ENCODE results near the gene PIK3C2G. TPM values are rescaled to one million over a fixed set of nuclear protein-coding genes. Genes with fewer than 3 reads are reported as not detected.

PIK3C2G gene
- total and polyA plus RNA-seq, 2 experiments from 2014 or later: not detected

DNA sequence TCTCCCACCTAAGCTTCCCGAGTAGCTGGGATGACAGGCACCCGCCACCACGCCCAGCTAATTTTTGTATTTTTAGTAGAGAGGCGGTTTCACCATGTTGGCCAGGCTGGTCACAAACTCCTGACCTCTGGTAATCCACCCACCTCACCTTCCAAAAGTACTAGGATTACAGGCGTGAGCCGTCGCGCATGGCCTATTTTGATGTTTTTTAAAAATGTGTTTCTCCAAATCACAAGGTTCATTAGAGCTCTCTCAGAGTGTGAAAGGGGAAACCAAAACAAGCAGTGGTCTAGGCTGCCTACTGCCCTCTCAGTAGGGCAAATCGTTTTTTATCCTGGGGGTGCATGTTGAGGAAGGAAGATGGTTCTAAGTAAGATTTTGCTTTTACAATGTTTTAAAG lies 211.5 kb downstream of the PIK3C2G start:
- DNase-seq: no peak
- H3K9ac ChIP-seq: no peak overlapping the region
- no peak overlapping the region for H2AFZ ChIP-seq
- H3K27ac ChIP-seq: no peak overlapping the region
- H4K20me1 ChIP-seq (ENCODE audit: insufficient read depth): no peaks in the 10 kb centered on the region
- 94% methylated on average over 9 of the region's 9 CpGs for WGBS, 2 experiments (ENCODE audit: low coverage in 1 of 2, low lambda C conversion rate in 2 of 2, missing lambda C conversion rate in 2 of 2)
- no peaks in the 10 kb centered on the region for H3K36me3 ChIP-seq (ENCODE audit: low read depth)
- no peak overlapping the region for H3K4me2 ChIP-seq (ENCODE audit: unreplicated experiment)
- no peaks in the 10 kb centered on the region for H3K9me2 ChIP-seq (ENCODE audit: insufficient read depth)
- no peaks in the 10 kb centered on the region for H3K27me3 ChIP-seq (replicated peaks; ENCODE audit: insufficient read depth)
- in situ Hi-C loops (cut with MboI): no loop called here
- TF ChIP-seq EZH2phosphoT487 (IDR thresholded peaks at IDR 0.05; ENCODE audit: insufficient read depth, low read depth): no peak
- TF ChIP-seq EZH2 (IDR thresholded peaks at IDR 0.05; ENCODE audit: insufficient read depth, poor library complexity, severe bottlenecking): no peak
- no peak overlapping the region for H3K4me3 ChIP-seq
- H3F3A ChIP-seq (ENCODE audit: insufficient read depth): peaks cover 15% of the 10 kb centered on the region
- H3K79me2 ChIP-seq (ENCODE audit: insufficient read depth): no peaks in the 10 kb centered on the region
- H3K9me3 ChIP-seq (ENCODE audit: low read depth): no peaks in the 10 kb centered on the region
- peaks cover 17% of the 10 kb centered on the region for H3K4me1 ChIP-seq (ENCODE audit: insufficient read depth)

DNA sequence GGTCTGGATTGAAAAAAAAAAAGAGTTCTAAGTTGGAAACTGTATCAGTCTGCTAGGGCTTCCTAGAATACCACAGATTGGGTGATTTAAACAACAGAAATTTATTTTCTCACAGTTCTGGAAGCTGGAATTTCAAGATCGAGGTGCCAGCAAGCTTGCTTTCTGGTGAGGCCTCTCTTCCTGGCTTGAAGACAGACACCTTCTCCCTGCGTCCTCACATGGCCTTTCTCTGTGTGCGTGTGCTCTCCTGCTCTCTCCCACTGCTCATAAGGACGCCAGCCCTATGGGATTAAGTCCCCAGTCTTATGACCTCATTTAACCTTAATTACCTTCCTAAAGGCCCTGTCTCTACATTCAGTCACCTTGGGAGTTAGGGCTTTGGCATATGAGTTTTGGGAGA lies 215.5 kb downstream of the PIK3C2G start:
- Histone ChIP-seq H2AFZ (no peak overlapping the region), H4K20me1 (ENCODE audit: insufficient read depth) (no peaks in the 10 kb centered on the region)
- in situ Hi-C loops (cut with MboI): no loop called here

GRCh38 chr12:18479256-18479655 lies 217.9 kb downstream of the PIK3C2G start:
- Histone ChIP-seq H3K9ac (no peak overlapping the region), H3K36me3 (ENCODE audit: low read depth) (no peaks in the 10 kb centered on the region), H3K27ac (no peak overlapping the region), H3K9me3 (ENCODE audit: low read depth) (no peaks in the 10 kb centered on the region), H2AFZ (no peak overlapping the region), H3F3A (ENCODE audit: insufficient read depth) (no peaks in the 10 kb centered on the region), H3K27me3 (replicated peaks; ENCODE audit: insufficient read depth) (no peaks in the 10 kb centered on the region), H3K4me2 (ENCODE audit: unreplicated experiment) (no peak overlapping the region), H3K9me2 (ENCODE audit: insufficient read depth) (no peaks in the 10 kb centered on the region), H3K4me1 (ENCODE audit: insufficient read depth) (no peaks in the 10 kb centered on the region), H3K79me2 (ENCODE audit: insufficient read depth) (no peaks in the 10 kb centered on the region), H4K20me1 (ENCODE audit: insufficient read depth) (no peaks in the 10 kb centered on the region), H3K4me3 (no peak overlapping the region)
- in situ Hi-C loops (cut with MboI): no loop called here
- DNase-seq: no peak
- TF ChIP-seq EZH2phosphoT487 (IDR thresholded peaks at IDR 0.05; ENCODE audit: insufficient read depth, low read depth): no peak
- TF ChIP-seq EZH2 (IDR thresholded peaks at IDR 0.05; ENCODE audit: insufficient read depth, poor library complexity, severe bottlenecking): no peak
- 77 to 79% methylated on average over 3 of the region's 3 CpGs for WGBS, 2 experiments (ENCODE audit: low coverage in 1 of 2, low lambda C conversion rate in 2 of 2, missing lambda C conversion rate in 2 of 2)

More for the DNA sequence above, 215.5 kb downstream of the PIK3C2G start:
- DNase-seq: peak; percentile 2
- Histone ChIP-seq H3K9ac (no peak overlapping the region), H3K9me3 (ENCODE audit: low read depth) (no peaks in the 10 kb centered on the region), H3K27ac (no peak overlapping the region), H3K4me3 (no peak overlapping the region), H3K27me3 (replicated peaks; ENCODE audit: insufficient read depth) (no peaks in the 10 kb centered on the region), H3K4me1 (ENCODE audit: insufficient read depth) (no peaks in the 10 kb centered on the region), H3F3A (ENCODE audit: insufficient read depth) (no peaks in the 10 kb centered on the region), H3K79me2 (ENCODE audit: insufficient read depth) (no peaks in the 10 kb centered on the region), H3K9me2 (ENCODE audit: insufficient read depth) (no peaks in the 10 kb centered on the region), H3K4me2 (ENCODE audit: unreplicated experiment) (no peak overlapping the region), H3K36me3 (ENCODE audit: low read depth) (no peaks in the 10 kb centered on the region)
- WGBS, 2 experiments (ENCODE audit: low coverage in 1 of 2, low lambda C conversion rate in 2 of 2, missing lambda C conversion rate in 2 of 2): 63 to 64% methylated on average over 4 of the region's 4 CpGs
- TF ChIP-seq EZH2 (IDR thresholded peaks at IDR 0.05; ENCODE audit: insufficient read depth, poor library complexity, severe bottlenecking) (no peak), EZH2phosphoT487 (IDR thresholded peaks at IDR 0.05; ENCODE audit: insufficient read depth, low read depth) (no peak)

- Histone ChIP-seq H3K9me2 (ENCODE audit: insufficient read depth) (no peaks in the 10 kb centered on the region), H3K27ac (no peak overlapping the region), H4K20me1 (ENCODE audit: insufficient read depth) (no peaks in the 10 kb centered on the region), H3K9ac (no peak overlapping the region), H3K36me3 (ENCODE audit: low read depth) (no peaks in the 10 kb centered on the region), H3F3A (ENCODE audit: insufficient read depth) (no peaks in the 10 kb centered on the region), H3K9me3 (ENCODE audit: low read depth) (no peaks in the 10 kb centered on the region), H2AFZ (no peak overlapping the region), H3K27me3 (replicated peaks; ENCODE audit: insufficient read depth) (no peaks in the 10 kb centered on the region), H3K79me2 (ENCODE audit: insufficient read depth) (no peaks in the 10 kb centered on the region), H3K4me2 (ENCODE audit: unreplicated experiment) (no peak overlapping the region), H3K4me1 (ENCODE audit: insufficient read depth) (no peaks in the 10 kb centered on the region), H3K4me3 (no peak overlapping the region)
- DNase-seq: no peak
- in situ Hi-C loops (cut with MboI): no loop called here
- 91 to 92% methylated on average over 2 of the region's 2 CpGs for WGBS, 2 experiments (ENCODE audit: low coverage in 1 of 2, low lambda C conversion rate in 2 of 2, missing lambda C conversion rate in 2 of 2)
- TF ChIP-seq EZH2 (IDR thresholded peaks at IDR 0.05; ENCODE audit: insufficient read depth, poor library complexity, severe bottlenecking) (no peak), EZH2phosphoT487 (IDR thresholded peaks at IDR 0.05; ENCODE audit: insufficient read depth, low read depth) (no peak)
Measured at GRCh38 chr12:18482601-18483120, 221.3 kb downstream of the PIK3C2G start.
